HepG2 (cell line): Measurements from ENCODE around the gene DNM3. TPM values are rescaled to one million over a fixed set of nuclear protein-coding genes. Genes with fewer than 3 reads are reported as not detected.

Source experiments
- ATAC-seq: fragments of 200-7000 bp; cut with Tn5 transposase; 3 replicates; pipeline ENCODE4 v1.9.1; 2020; ENCODE audit warnings: mild to moderate bottlenecking, moderate library complexity
- BruUV-seq: library from RNA; stranded (reverse); fragments of 400-500 nt; replicated peaks from 2 replicates; lab custom pipeline; 2021; lab: Mats Ljungman, UMichigan
- CTCF ChIA-PET: fragments of 300-600 bp; formaldehyde crosslinking; extraction: SDS; loops from one replicate; lab custom pipeline; 2021; ENCODE audit warnings: low total read pairs, inconsistent platforms, low intra/inter-chr PET ratio; lab: Yijun Ruan, JAX
- POLR2A ChIA-PET: fragments of 350-600 bp; sonication (Branson Sonifier 250); formaldehyde crosslinking; loops from one replicate; lab custom pipeline; 2020; ENCODE audit warnings: antibody characterized with exemption, inconsistent platforms; lab: Yijun Ruan, JAX
- DNase-seq: peaks from one replicate; pipeline ENCODE4 v3.0.0-alpha.2; 2015; ENCODE audit warnings: low spot score
- FAIRE-seq: peaks from 3 replicates; lab custom pipeline; 2011; peaks lifted over from hg19 to GRCh38; lab: Jason Lieb, UNC
- H2AFZ ChIP-seq: one replicate; pipeline ENCODE4 v1.6.1; 2011; ENCODE audit warnings: low read length, inconsistent platforms
- H3K27ac ChIP-seq: fragments of 300-600 bp; 3 replicates; pipeline ENCODE4 v1.8.0; 2011; ENCODE audit warnings: mixed run types, mild to moderate bottlenecking, mixed read lengths, low read length, inconsistent platforms; ENCODE audit not compliant: insufficient read depth; ENCODE audit errors: extremely low read length
- H3K27me3 ChIP-seq, 2 experiments: fragments of 200-600 bp in 1 of 2; 2 replicates in 1 of 2; 3 replicates in 1 of 2; pipeline versions ENCODE4 v1.6.0 to v1.8.0; 2011; ENCODE audit warnings: low read length in 2 of 2, mild to moderate bottlenecking in 2 of 2, moderate library complexity in 2 of 2, inconsistent platforms in 1 of 2; ENCODE audit not compliant: insufficient read depth in 2 of 2, control insufficient read depth in 1 of 2
- H3K36me3 ChIP-seq, 2 experiments: fragments of 200-600 bp in 1 of 2; replicated peaks in 1 of 2; 2 replicates in 1 of 2; 3 replicates in 1 of 2; pipeline versions ENCODE4 v1.5.1 to v1.8.0; 2011; ENCODE audit warnings: low read length in 2 of 2, inconsistent platforms in 1 of 2; ENCODE audit not compliant: insufficient read depth in 2 of 2, control insufficient read depth in 1 of 2
- H3K4me1 ChIP-seq: 2 replicates; pipeline ENCODE4 v1.5.1; 2012; ENCODE audit warnings: low read length, inconsistent platforms; ENCODE audit not compliant: insufficient read depth
- H3K4me2 ChIP-seq: 2 replicates; pipeline ENCODE4 v1.6.0; 2011; ENCODE audit warnings: low read depth, low read length, inconsistent platforms
- H3K4me3 ChIP-seq, 3 experiments: fragments of 200-600 bp in 1 of 3; sonication (generic), shearing (Covaris generic) in 1 of 3; replicated peaks in 1 of 3; 2 replicates each; pipeline ENCODE4 v1.5.1; 2011 to 2016; ENCODE audit warnings: low read length in 3 of 3, inconsistent platforms in 2 of 3, low read depth in 2 of 3, mild to moderate bottlenecking in 2 of 3, control low read depth in 1 of 3, mixed read lengths in 1 of 3; ENCODE audit not compliant: insufficient read depth in 1 of 3
- H3K79me2 ChIP-seq: one replicate; pipeline ENCODE4 v1.6.1; 2011; ENCODE audit warnings: low read length, inconsistent platforms; ENCODE audit not compliant: insufficient read depth
- H3K9ac ChIP-seq: 2 replicates; pipeline ENCODE4 v1.6.0; 2011; ENCODE audit warnings: mild to moderate bottlenecking, low read depth, low read length, inconsistent platforms; ENCODE audit not compliant: insufficient read depth
- H3K9me3 ChIP-seq: 2 replicates; pipeline ENCODE4 v1.5.1; 2012; ENCODE audit warnings: mild to moderate bottlenecking, low read length
- H4K20me1 ChIP-seq: 2 replicates; pipeline ENCODE4 v1.6.0; 2011; ENCODE audit warnings: inconsistent platforms, mild to moderate bottlenecking, low read length, moderate library complexity; ENCODE audit not compliant: insufficient read depth
- BCL3 ChIP-seq: sonication (generic); formaldehyde crosslinking; IDR thresholded peaks from 2 replicates; pipeline ENCODE4 v1.5.1; 2020; ENCODE audit warnings: mild to moderate bottlenecking, missing genetic modification reagents, moderate library complexity
- ESRRA ChIP-seq: sonication (generic); formaldehyde crosslinking; IDR thresholded peaks from 2 replicates; pipeline ENCODE4 v1.5.1; 2020; ENCODE audit warnings: mild to moderate bottlenecking, low read depth, missing genetic modification reagents
- HNF4G ChIP-seq, 2 experiments: sonication (generic) in 1 of 2; formaldehyde crosslinking in 1 of 2; IDR thresholded peaks; 2 replicates each; pipeline versions ENCODE4 v1.4.0 to v1.6.1; 2011 to 2020; ENCODE audit warnings: borderline replicate concordance in 2 of 2, low read depth in 2 of 2, mild to moderate bottlenecking in 2 of 2, low read length in 1 of 2, missing genetic modification reagents in 1 of 2, moderate library complexity in 1 of 2
- HNRNPH1 ChIP-seq: fragments of 200-400 bp; formaldehyde crosslinking; optimal IDR thresholded peaks from 2 replicates; pipeline ENCODE3; 2017; ENCODE audit warnings: mild to moderate bottlenecking, low read depth, low read length
- HNRNPK ChIP-seq: fragments of 200-400 bp; formaldehyde crosslinking; IDR thresholded peaks from 2 replicates; pipeline ENCODE4 v1.6.1; 2018; ENCODE audit warnings: low read length, low read depth, moderate library complexity, mild to moderate bottlenecking; ENCODE audit not compliant: poor library complexity, severe bottlenecking
- KAT2B ChIP-seq: fragments of 150-350 bp; IDR thresholded peaks from 2 replicates; pipeline ENCODE4 v1.6.1; 2014; ENCODE audit warnings: low read depth, low read length, borderline replicate concordance
- KMT2B ChIP-seq: IDR thresholded peaks from 2 replicates; pipeline ENCODE4 v1.6.1; 2016; ENCODE audit warnings: missing genetic modification reagents, missing compliant biosample characterization
- PCBP2 ChIP-seq: fragments of 200-400 bp; formaldehyde crosslinking; optimal IDR thresholded peaks from 2 replicates; pipeline ENCODE3; 2018; ENCODE audit warnings: low read length, low read depth; ENCODE audit not compliant: poor library complexity, severe bottlenecking
- PPARG ChIP-seq: conservative IDR thresholded peaks from 2 replicates; pipeline ENCODE4 v1.6.1; 2016; ENCODE audit warnings: missing biosample characterization, missing genetic modification reagents
- ZBTB20 ChIP-seq: sonication (generic); formaldehyde crosslinking; IDR thresholded peaks from 2 replicates; pipeline ENCODE4 v1.8.1; 2023; ENCODE audit warnings: missing genetic modification reagents, low read depth, mild to moderate bottlenecking, borderline replicate concordance
- ZC3H4 ChIP-seq: sonication (generic); formaldehyde crosslinking; IDR thresholded peaks from 2 replicates; pipeline ENCODE4 v1.4.0; 2020; ENCODE audit warnings: missing genetic modification reagents, borderline replicate concordance
- ZNF205 ChIP-seq: IDR thresholded peaks from 2 replicates; pipeline ENCODE4 v1.6.1; 2018; ENCODE audit warnings: missing biosample characterization, missing genetic modification reagents
- ZNF292 ChIP-seq: sonication (generic); formaldehyde crosslinking; IDR thresholded peaks from 2 replicates; pipeline ENCODE4 v1.8.1; 2022; ENCODE audit warnings: mild to moderate bottlenecking, low read depth, missing genetic modification reagents, borderline replicate concordance
- ZNF558 ChIP-seq: sonication (generic); formaldehyde crosslinking; IDR thresholded peaks from 2 replicates; pipeline ENCODE4 v1.9.0; 2022; ENCODE audit warnings: mild to moderate bottlenecking, missing genetic modification reagents, borderline replicate concordance
- ZNF562 ChIP-seq: sonication (generic); formaldehyde crosslinking; IDR thresholded peaks from 2 replicates; pipeline ENCODE4 v1.8.0; 2022; ENCODE audit warnings: missing genetic modification reagents, borderline replicate concordance
- ZNF761 ChIP-seq: sonication (generic); formaldehyde crosslinking; conservative IDR thresholded peaks from 2 replicates; pipeline ENCODE4 v1.4.0; 2020; ENCODE audit warnings: mild to moderate bottlenecking, missing genetic modification reagents
- ZSCAN22 ChIP-seq: sonication (generic); formaldehyde crosslinking; IDR thresholded peaks from 2 replicates; pipeline ENCODE4 v1.4.0; 2020; ENCODE audit warnings: mild to moderate bottlenecking, missing genetic modification reagents
- WGBS: methylation state at CpG from one replicate; pipeline ENCODE4 v1.1.6; 2017; ENCODE audit warnings: low lambda C conversion rate; 5-methylcytosine and 5-hydroxymethylcytosine counted together
- in situ Hi-C: cut with HindIII; loops from 2 replicates; pipeline ENCODE4 v1.10.0; 2017; ENCODE audit warnings: low pct_unique_long_range_greater_than_20kb; ENCODE audit not compliant: extremely low pct_ligation_motif_present
- intact Hi-C: fragments of 100-400 bp; cut with micrococcal nuclease; formaldehyde crosslinking; loops from one replicate; pipeline ENCODE4 v1.10.0; 2022; ENCODE audit not compliant: unreplicated experiment
- polyA plus RNA-seq, 8 experiments: library from polyadenylated mRNA; depleted of rRNA in 3 of 8; stranded (reverse) in 7 of 8; unstranded in 1 of 8; fragments of >200 nt; fragmentation: Illumina TruSeq in 4 of 8; extraction: Trizol in 4 of 8; gene quantifications; 2 replicates each; pipeline versions ENCODE4 v1.2.1 to v1.2.3, GENCODE V29; 2011 to 2016; ENCODE audit warnings: low read depth in 4 of 8, missing spikeins in 1 of 8, mixed read lengths in 1 of 8; ENCODE audit not compliant: insufficient read depth in 1 of 8
- total RNA-seq, 5 experiments: library from RNA; depleted of rRNA; stranded (reverse); fragments of >200 nt; fragmentation: Illumina TruSeq; extraction: Trizol; gene quantifications; 2 replicates each; pipeline ENCODE4 v1.2.3, GENCODE V29; 2016; ENCODE audit warnings: low read depth in 1 of 5
- TF ChIP-seq, protein P1 (sequence below): sonication (generic); formaldehyde crosslinking; IDR thresholded peaks from 2 replicates; pipeline ENCODE4; 2020; ENCODE audit warnings: missing genetic modification reagents, mild to moderate bottlenecking, borderline replicate concordance
- TF ChIP-seq, protein P2 (sequence below): sonication (generic); formaldehyde crosslinking; IDR thresholded peaks from 2 replicates; pipeline ENCODE4 v1.8.0; 2022; ENCODE audit warnings: mild to moderate bottlenecking, missing genetic modification reagents; ENCODE audit not compliant: insufficient replicate concordance

The DNM3 gene
- total and polyA plus RNA-seq, 2 of the 13 experiments (the other 11 are each of a cell fraction or from before 2014, with no cell fraction given), result 0.05 TPM; not detected in 1

GRCh38 chr1:171816300-171816901 is 24.9 kb upstream of the DNM3 start:
- Histone ChIP-seq H3K79me2 (no peaks in the 10 kb centered on the region), H3K9ac (no peak overlapping the region), H3K27ac (no peak overlapping the region), H3K4me3 (no peak overlapping the region), H3K4me2 (no peak overlapping the region), H3K4me1 (peaks cover 11% of the 10 kb centered on the region; the same call in 1 of the 2 replicates), H4K20me1 (no peaks in the 10 kb centered on the region), H3K9me3 (no peaks in the 10 kb centered on the region), H3K27me3 (no peaks in the 10 kb centered on the region; a peak in 1 of 5 replicates), H3K36me3 (no peaks in the 10 kb centered on the region), H2AFZ (no peak overlapping the region)
- in situ Hi-C loops (no loop called here), intact Hi-C loops (no loop called here)
- DNase-seq, result no peak
- POLR2A ChIA-PET, result no interaction called here
- WGBS, result 10% methylated on average over 3 of the region's 3 CpGs
- FAIRE-seq, result no peak
- CTCF ChIA-PET, result no interaction called here
- ATAC-seq, result no peak
- BruUV-seq, result no TSS peak
- TF ChIP-seq ESRRA (CRISPR knock-in tag) (no peak), BCL3 (CRISPR knock-in tag) (no peak), PPARG (no peak), ZNF292 (no peak), HNF4G (IDR thresholded peaks at IDR 0.05; ENCODE audit: borderline replicate concordance, low read depth, low read length) (no peak), HNF4G (CRISPR knock-in tag; IDR thresholded peaks at IDR 0.05; ENCODE audit: borderline replicate concordance, low read depth) (no peak), PCBP2 (peak; percentile 81), ZNF558 (CRISPR knock-in tag) (no peak), ZC3H4 (no peak), ZNF562 (CRISPR knock-in tag) (no peak), KMT2B (CRISPR knock-in tag) (no peak), ZSCAN22 (CRISPR knock-in tag) (no peak), HNRNPK (peak; percentile 99), ZNF761 (CRISPR knock-in tag) (no peak), ZNF205 (CRISPR knock-in tag) (no peak), KAT2B (no peak), ZBTB20 (CRISPR knock-in tag) (no peak), HNRNPH1 (no peak)
- TF ChIP-seq, protein P1, sequence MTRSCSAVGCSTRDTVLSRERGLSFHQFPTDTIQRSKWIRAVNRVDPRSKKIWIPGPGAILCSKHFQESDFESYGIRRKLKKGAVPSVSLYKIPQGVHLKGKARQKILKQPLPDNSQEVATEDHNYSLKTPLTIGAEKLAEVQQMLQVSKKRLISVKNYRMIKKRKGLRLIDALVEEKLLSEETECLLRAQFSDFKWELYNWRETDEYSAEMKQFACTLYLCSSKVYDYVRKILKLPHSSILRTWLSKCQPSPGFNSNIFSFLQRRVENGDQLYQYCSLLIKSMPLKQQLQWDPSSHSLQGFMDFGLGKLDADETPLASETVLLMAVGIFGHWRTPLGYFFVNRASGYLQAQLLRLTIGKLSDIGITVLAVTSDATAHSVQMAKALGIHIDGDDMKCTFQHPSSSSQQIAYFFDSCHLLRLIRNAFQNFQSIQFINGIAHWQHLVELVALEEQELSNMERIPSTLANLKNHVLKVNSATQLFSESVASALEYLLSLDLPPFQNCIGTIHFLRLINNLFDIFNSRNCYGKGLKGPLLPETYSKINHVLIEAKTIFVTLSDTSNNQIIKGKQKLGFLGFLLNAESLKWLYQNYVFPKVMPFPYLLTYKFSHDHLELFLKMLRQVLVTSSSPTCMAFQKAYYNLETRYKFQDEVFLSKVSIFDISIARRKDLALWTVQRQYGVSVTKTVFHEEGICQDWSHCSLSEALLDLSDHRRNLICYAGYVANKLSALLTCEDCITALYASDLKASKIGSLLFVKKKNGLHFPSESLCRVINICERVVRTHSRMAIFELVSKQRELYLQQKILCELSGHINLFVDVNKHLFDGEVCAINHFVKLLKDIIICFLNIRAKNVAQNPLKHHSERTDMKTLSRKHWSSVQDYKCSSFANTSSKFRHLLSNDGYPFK (CRISPR knock-in tag), result no peak
- TF ChIP-seq, protein P2, sequence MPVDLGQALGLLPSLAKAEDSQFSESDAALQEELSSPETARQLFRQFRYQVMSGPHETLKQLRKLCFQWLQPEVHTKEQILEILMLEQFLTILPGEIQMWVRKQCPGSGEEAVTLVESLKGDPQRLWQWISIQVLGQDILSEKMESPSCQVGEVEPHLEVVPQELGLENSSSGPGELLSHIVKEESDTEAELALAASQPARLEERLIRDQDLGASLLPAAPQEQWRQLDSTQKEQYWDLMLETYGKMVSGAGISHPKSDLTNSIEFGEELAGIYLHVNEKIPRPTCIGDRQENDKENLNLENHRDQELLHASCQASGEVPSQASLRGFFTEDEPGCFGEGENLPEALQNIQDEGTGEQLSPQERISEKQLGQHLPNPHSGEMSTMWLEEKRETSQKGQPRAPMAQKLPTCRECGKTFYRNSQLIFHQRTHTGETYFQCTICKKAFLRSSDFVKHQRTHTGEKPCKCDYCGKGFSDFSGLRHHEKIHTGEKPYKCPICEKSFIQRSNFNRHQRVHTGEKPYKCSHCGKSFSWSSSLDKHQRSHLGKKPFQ, result no peak
